Measurements from ENCODE around the gene FARP2. TPM values are rescaled to one million over a fixed set of nuclear protein-coding genes. Genes with fewer than 3 reads are reported as not detected.
"Not testable (repeated sequence)": the region's sequence is repeated elsewhere in the genome, so short reads cannot be mapped to it uniquely, and the experiment has no call there.

FARP2 gene
- total and polyA plus RNA-seq, 2 of the 4 experiments (the other 2 are of a cell fraction) = 17.1 to 30.8 TPM

DNA sequence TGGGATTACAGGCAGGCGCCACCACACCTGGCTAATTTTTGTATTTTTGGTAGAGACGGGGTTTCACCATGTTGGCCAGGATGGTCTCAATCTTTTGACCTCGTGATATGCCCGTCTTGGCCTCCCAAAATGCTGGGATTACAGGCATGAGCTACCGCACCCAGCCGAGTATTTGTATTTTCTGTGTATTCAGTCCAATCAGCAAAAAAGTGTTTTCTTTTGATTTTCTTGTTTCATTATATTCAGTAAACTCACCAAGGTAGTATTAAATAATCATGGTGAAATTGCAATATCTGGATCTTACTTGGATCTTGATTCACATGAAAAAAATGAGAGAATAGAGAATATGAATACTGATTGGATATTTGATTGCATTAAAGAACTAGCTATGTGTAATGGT, 37.3 kb upstream of the FARP2 start:
- H3K9me3 ChIP-seq (ENCODE audit: control insufficient read depth, insufficient read depth, low read length); H4K5ac ChIP-seq (ENCODE audit: low read depth, low read length); H3K23ac ChIP-seq (ENCODE audit: low read depth, low read length); H2AFZ ChIP-seq (replicated peaks; ENCODE audit: low read length, poor library complexity); H3K4ac ChIP-seq (ENCODE audit: low read depth, low read length); H2BK20ac ChIP-seq (ENCODE audit: low read depth, low read length); H3K4me1 ChIP-seq (ENCODE audit: control insufficient read depth, insufficient read depth, low read length); H3K56ac ChIP-seq (ENCODE audit: extremely low read depth, insufficient read depth, low read length); H3K14ac ChIP-seq (replicated peaks; ENCODE audit: low read depth, low read length); intact Hi-C loops (cut with micrococcal nuclease); dilution Hi-C loops (cut with HindIII; ENCODE audit: low sequenced_read_pairs, unreplicated experiment); H3K36me3 ChIP-seq (ENCODE audit: control insufficient read depth, insufficient read depth, low read length); H3K27ac ChIP-seq (ENCODE audit: insufficient read depth, low read length); H2AK9ac ChIP-seq (replicated peaks; ENCODE audit: low read depth, low read length, poor library complexity); DNase-seq; H2BK15ac ChIP-seq (ENCODE audit: low read depth, low read length); H3K4me2 ChIP-seq (ENCODE audit: low read depth, low read length); H3K27me3 ChIP-seq (ENCODE audit: control insufficient read depth, insufficient read depth, low read length); H2BK120ac ChIP-seq (ENCODE audit: low read depth, low read length); H3K9me1 ChIP-seq (ENCODE audit: insufficient read depth, low read length); BruUV-seq (replicated peaks); in situ Hi-C loops (cut with MboI; ENCODE audit: low sequenced_read_pairs); CTCF ChIA-PET; H2BK5ac ChIP-seq (ENCODE audit: low read depth, low read length, poor library complexity, severe bottlenecking); H2AK5ac ChIP-seq (ENCODE audit: low read depth, low read length); H4K91ac ChIP-seq (ENCODE audit: insufficient read depth, low read depth, low read length); H3K18ac ChIP-seq (ENCODE audit: low read depth, low read length); H3K4me3 ChIP-seq (ENCODE audit: insufficient read depth, low read depth, low read length); H4K8ac ChIP-seq (ENCODE audit: low read depth in 2 of 2, low read length in 2 of 2); ATAC-seq (ENCODE audit: low read depth); H3K9ac ChIP-seq (ENCODE audit: low read depth, low read length): not testable (repeated sequence)
- peaks cover 5 to 37% of the 10 kb centered on the region in 2 experiments; a peak in 3 of 4 replicates for H3K79me1 ChIP-seq (ENCODE audit: low read depth in 1 of 2, low read length in 2 of 2)
- TF ChIP-seq MAFK (IDR thresholded peaks at IDR 0.05; ENCODE audit: low read depth, low read length) = 0 out of 2 replicates have a peak, but pooled peaks have one; percentile 26
- H4K20me1 ChIP-seq (ENCODE audit: insufficient read depth, low read length) = peaks cover 77% of the 10 kb centered on the region
- WGBS, 2 experiments (ENCODE audit: extremely low coverage in 2 of 2, insufficient read length in 1 of 2) = no CpG with 5 or more reads among the region's 6 CpGs
- POLR2A ChIA-PET (ENCODE audit: unreplicated experiment) = interaction anchor here (0.7 kb wide), 1 partner anchor 15 kb away, joined by 8 read pairs; no protein-coding TSS in a partner anchor

Measured in IMR-90 (cell line).